GM18873 (cell line): ENCODE data around the gene HDAC8.
"Not testable (repeated sequence)": the region's sequence is repeated elsewhere in the genome, so short reads cannot be mapped to it uniquely, and the experiment has no call there.

Source experiments
- ATAC-seq: cut with Tn5 transposase; IDR thresholded peaks from one replicate; pipeline ENCODE4 v1.9.1; 2021; ENCODE audit warnings: mild to moderate bottlenecking, moderate library complexity, moderate number of reproducible peaks; ENCODE audit not compliant: unreplicated experiment, low FRiP score

The HDAC8 gene

DNA sequence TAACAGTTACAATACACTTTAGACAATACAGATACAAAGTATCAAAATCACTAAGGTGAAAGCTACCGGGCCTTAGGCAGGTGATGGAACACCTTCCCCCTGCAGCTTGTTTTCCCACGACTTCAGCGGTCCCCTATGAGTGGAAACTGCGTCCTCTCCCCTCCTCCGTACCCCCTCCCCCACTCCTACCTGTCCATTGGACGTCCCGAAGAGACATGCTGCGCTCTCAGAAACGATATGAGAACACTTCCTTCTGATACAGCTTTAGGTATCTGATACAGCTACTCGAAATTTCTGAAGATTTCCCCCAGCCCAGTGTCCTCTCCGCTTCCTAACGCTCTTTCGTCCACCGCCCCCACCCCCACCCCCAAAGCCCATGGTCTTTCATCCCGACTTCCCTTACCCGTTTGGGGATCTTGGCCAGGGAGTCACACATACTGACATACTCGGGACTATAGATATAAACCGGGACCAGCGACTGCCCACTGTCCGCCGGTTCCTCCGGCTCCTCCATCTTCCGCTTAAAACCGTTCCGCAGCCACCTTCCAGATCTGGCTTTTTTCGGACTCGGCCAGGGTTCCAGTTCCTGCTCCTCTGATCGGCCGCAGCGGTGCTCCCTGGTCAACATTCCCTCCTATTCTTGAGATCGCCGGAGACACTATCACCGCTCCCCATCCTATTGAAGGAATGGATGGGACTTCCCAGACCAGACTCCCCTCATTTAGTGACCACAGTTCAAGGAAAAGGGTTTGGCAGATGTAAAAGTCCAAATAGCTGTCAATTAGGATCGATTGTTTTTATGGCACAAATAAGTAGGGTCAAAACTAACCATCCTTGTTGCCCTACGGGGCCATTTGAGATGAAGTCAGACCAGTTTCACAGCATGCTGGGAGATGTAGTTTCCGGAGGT is at the start of gene HDAC8:
Gene HDAC8, minus strand, starts transcription at position 596 of the 910 bp plus-strand sequence. Its CDS starts 82 bp downstream, at position 514.
- ATAC-seq, result peak; percentile 91

DNA sequence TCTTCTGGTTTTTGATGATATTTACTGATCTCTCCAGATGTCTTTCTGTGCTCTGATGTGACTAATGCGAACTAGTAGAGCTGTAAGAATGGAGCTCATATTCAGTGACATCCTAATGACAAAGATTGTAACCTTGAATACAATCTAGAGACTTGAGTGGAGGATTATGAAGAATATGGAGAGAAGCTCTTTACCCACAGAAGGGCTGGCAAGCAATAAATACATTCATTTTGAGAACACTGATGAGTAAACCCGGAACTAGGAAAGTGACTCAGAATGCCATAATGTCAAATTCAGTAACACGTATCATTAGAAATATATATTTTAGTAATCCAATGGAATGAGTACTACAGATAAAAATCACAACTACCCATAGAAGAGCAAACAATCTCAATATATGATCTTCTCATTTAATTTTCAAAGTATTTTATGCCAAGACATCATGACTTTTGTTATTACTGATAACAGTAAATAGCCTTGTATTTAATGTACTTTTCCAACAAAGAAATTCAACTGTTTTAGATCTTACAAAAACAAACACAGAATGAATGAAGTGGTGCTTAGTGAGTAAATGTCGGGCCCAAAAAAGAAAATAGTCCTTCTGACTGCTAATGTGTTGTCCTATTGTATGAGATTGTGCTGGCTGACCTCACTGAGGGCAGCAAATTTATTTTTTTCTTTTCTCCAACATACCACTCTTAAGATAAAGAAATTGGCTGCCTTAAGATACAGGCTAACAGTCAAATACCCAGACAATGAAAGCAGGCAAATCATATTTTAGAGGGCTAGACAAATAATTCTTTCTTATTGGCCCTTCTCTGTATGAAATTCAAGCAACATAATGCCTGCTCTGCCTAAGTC is 49.2 kb upstream of the HDAC8 start:
- ATAC-seq, result peak; percentile 83

DNA sequence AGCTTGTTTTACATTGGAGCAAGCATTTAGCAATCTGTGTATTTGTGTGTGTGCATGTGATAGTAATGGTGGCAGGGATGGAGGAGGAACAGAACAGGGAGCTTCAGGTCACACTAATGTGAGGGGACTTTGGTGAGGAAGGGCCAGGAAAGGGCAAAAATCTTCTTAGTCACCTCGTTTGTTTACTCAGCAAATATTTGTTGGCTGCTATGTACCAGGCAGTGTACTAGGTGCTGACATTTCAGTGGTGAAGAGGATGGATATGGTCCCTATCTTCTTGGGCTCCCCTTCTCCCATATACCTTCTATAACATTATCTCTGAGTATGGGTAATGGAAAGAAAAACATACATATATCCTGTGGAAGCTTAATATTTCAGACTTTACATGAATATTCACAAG is 48.5 kb upstream of the HDAC8 start:
- ATAC-seq, result no peak

DNA sequence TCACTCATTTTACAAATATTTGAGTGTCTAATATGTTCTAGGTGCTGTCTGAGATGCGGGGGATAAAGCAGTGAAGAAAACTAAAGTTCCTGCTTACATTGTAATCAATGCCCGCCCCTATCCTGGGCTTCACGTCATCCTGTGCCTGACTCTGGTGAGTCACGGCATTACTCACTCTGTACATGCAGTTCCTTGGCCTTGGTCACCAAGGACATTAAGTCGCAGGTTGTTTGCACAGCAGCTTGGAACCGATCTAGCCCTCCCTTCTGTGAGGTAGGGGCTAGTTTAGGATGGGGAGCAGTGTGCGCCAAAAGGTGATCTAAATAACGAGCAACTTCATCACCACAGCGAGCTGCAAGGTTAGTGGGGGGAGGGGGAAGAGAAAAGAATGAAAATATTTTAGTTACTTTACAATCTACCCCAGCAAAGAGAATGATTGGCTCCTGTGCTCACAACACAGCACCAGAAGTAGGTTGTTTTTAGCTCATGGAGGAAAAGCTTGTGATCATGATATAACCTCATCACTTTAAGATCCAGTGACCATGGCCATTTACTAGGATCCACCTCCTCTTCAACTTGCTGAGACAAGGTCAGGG is 48.0 kb upstream of the HDAC8 start:
- no peak for ATAC-seq

DNA sequence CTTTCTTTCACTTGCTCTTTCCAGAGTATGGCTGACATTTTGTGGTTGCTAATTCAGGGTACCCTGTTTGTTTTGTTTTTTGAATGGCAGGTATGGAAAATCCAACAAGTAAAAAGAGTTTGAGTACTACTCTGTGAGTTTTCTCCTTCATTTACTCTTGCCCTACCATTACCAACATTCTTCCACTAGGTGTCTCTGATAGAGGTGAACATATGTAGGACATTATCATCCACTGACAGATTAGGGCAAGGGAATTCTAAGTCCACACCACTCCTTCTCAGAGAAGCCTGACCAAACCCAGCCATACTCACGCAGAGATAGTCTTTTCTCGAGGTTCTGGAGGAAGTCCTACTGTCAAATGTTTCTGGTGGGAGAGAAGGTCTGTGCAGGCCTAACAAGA is 36.7 kb upstream of the HDAC8 start:
- no peak for ATAC-seq

DNA sequence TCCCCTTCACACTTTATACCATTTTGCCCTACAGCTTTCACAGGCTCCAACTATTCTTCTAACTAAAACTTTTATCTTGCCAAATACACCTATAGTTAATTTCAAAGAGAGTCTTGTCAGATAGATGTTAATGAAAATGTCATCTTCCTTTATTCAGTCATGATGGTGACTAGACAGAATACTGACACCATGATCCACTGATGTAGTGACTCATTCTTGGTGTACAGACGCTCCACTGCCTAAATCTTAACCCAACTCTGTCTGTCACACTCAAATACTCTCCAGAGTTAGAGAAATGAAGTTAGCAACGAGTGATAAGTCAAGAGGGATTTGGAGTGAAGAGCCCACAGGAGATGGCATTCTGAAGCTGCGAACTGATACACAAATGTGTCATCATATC is 32.1 kb upstream of the HDAC8 start:
- no peak for ATAC-seq

DNA sequence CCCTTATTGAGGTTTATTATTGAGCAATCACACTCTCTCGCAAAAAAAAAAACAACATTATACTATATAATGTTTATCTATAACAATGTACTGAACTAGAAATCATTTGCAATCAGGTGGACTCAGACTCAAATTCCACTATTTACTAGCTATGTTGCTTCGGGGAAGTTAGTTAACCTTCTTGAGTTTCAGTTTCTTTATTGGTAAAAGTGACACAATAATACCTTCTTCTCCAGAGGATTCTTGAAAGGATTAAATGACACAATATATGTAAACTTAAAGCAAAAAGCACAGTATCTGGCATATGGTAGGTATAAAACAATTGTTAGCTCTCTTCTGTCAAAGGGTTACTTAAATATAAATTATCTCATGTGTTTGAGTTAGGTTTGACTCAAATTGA is 31.5 kb upstream of the HDAC8 start:
- no peak for ATAC-seq

DNA sequence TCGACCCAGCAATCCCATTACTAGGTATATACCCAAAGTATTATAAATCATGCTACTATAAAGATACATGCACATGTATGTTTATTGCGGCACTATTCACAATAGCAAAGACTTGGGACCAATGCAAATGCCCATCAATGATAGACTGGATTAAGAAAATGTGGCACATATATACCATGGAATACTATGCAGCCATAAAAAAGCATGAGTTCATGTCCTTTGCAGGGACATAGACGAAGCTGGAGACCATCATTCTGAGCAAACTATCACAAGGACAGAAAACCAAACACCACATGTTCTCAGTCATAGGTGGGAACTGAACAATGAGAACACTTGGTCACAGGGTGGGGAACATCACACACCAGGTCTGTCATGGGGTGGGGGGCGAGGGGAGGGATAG is 18.4 kb upstream of the HDAC8 start:
- not testable (repeated sequence) for ATAC-seq

DNA sequence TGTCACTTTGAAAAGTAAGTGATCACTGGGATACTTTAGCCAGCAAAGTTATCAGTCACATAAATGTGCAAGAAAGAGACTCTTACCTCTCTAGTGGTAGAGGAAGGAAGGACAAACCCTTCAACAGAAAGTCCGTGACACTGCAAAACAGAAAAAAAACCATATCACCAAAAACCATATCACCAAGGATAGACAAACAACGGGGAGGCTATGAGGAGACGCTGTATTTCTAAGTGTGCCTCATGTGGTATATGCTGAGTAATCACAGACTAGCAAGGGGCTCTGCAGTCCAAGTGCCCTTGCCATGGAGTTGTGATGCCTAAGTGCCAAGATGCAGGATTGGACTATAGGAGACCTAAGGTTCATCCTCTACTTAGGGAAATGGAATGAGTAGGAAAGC is 11.5 kb upstream of the HDAC8 start:
- no peak for ATAC-seq

DNA sequence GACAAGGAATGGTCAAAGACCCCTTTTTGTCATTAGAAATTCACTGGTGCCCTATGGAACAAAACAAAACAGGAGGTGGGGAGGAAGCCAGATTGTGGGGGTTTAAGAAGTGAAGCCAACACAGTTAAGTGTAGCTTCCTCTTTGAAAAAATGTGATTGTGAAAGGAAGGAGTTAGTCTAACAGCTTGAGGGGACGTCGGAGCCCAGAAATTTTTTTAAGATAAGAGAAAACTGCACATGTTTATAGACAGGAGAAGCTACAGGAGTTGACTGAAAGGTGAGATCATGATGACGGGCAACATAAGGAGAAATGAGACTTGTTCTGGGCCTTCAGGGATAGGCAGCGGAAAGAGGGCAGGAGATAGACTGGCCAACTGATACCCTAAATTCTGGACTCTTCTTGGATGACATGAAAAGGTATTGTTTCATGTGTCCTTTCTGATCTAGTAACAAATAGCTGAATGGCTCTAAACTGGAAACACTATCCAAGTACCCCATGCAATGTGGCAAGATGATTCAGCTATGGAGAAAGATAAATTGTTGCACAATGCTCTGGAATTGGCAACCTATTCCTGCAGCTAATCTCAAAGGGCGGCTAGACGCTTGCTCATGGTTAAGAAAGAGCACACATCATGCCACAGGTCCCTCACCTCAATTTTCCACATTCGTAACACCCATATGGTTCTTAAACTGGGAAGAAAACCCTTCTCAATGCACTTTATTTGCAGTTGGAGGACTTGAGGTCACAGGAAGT is 3.7 kb upstream of the HDAC8 start:
- no peak for ATAC-seq

DNA sequence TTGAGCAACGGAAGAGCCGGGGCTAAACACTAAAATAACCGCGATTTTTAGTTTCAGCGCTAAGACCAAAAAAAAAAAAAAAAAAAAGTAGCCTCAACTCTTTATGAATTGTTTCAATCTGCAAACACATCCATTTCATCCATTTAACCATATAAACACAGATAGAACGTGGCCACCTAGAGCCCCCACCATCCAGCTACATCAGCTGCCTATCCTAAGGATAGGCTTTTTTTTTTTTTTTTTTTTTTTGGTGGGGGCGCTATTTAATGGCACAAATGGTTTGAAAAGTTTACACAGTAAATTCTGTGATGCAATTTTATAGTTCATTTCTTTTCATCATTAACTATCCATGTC is 492 bp upstream of the HDAC8 start:
- peak; percentile 29 for ATAC-seq

DNA sequence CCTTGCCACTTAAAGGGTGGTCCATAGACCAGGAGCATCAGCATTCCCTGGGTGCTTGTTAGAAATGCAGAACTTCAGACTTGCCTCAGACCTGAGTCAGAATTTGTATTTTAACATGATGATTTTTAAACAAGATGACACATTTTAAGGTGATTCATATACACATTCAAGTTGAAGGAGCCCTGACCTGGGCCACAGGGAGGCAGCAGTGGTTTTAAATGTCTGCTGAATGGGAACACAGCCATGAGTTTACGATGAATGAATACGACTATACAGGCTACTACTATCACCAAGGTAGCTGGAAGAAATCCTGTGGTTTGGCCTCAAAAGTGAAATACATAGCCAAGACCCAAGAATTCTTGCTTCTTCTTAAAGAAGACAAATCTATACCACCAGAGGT is 2.9 kb downstream of the HDAC8 start:
- no peak for ATAC-seq

DNA sequence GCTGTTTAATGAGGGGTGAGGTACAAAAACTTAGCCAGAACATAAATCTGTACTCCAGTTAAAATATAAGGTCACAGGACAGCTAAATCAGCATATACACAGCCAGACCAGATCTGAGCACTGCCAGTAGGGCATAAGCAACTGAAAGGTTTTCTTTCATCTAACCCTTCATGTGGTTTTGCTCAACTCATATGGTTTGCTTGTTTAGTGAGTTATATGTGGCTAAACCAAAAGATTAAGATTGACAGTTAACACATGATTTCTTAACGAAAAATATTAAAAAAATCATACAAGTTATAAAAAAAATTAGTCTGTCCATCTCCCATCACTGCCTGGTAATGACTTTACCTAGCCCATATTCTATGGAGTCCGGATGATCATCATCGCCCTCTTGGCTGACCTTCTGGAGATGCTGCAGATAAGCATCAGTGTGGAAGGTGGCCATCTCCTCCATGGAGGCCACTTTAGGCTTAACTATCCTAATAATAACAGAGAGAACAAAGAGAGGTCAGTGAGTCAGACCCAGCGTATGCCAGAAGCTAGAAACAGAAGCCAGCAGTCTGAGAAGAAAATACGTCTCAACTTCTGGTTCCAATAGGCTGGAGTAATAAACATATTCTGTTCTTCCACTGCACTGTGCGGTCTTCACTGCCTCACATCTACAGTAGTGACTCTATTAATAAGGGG is 4.1 kb downstream of the HDAC8 start:
- ATAC-seq, result no peak

DNA sequence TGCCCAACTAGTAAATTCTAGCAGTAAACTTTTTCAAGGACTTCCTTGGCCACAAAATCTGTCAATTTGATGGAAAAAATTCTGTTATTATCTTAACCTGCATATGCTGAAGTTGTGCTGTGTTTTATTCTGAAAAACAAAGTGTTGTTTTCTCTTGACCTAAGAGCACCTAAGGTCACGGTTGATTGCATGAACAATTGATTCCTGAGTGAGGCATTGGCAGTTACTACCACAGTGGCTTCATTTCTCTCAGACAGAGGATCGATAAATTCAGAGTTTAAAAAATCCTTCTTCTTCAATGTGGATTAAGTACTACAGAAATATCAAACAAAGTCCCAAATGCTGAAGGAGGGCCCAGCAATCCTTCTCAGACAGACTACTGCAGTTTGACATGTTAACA is 6.2 kb downstream of the HDAC8 start:
- ATAC-seq, result no peak

DNA sequence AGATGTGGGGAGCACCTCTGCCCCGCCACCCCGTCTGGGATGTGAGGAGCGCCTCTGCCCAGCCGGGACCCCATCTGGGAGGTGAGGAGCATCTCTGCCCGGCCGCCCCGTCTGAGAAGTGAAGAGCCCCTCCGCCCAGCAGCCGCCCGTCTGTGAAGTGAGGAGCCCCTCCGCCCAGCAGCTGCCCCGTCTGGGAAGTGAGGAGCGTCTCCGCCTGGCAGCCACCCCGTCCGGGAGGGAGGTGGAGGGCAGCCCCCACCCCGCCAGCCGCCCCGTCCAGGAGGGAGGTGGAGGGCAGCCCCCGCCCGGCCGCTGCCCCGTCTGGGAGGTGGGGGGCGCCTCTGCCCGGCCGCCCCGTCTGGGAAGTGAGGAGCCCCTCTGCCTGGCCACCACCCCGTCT is 13.0 kb downstream of the HDAC8 start:
- not testable (repeated sequence) for ATAC-seq

DNA sequence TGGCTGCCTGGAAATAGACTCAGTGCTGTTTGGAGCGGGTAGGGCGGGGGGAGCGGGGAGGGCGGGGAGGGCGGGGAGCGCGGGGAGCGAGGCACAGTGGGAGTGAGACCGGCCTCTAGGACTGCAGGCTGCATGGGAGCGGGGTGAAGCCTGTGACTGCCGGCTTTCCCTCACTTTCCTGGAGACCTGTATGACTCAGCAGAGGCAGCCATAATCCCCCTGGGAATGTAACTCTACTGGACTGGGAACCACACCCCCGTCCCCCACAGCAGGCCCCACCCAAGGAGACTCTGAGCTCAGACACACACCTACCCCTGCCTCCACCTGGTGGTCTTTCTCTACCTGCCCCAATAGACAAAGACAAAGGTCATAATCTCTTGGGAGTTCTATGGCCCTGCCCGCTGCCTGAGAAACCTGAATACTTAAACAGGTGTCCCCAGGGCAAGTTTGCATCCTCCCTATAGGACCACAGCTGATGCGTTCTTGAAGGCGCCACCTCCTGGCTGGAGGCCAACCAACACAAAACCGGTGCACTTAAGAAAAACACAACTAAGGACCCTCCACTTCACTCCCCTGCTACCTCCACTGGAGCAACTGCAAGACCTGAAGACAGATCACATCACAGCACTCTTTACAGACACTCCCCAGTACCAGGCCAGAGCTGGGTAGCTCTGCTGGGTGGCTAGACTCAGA is 18.0 kb downstream of the HDAC8 start:
- no peak for ATAC-seq

DNA sequence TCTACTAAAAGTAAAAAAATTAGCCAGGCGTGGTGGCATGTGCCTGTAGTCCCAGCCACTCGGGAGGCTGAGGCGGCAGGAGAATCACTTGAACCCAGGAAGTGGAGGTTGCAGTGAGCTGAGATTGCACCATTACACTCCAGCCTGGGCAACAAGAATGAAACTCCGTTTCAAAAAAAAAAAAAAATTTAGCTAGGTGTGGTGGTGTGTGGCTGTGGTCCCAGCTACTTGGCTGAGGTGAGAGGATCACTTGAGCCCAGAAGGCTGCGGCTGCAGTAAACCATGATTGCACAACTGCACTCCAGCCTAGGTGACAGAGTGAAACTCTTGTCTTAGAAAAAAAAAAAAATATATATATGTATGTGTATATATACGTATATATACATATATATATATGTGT is 20.2 kb downstream of the HDAC8 start:
- not testable (repeated sequence) for ATAC-seq

DNA sequence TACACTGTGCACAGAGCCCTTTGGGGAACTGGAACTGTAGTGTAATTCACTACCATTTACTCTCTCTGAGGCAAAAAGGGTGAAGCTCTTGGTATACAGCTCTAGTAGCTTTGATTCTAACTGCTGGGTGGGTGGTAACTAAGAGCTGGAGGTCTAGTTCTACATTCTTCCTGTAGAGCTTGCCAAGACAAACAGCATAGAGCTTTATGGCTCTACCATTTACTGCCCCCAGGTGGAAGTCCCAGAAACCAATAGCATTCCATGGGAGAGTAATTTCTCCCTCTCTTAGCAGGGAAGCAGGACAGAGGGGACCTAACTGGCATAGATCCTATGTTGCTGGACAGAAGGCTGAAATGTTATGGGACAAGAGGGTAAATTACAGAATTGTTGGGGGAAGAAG is 26.7 kb downstream of the HDAC8 start:
- no peak for ATAC-seq

DNA sequence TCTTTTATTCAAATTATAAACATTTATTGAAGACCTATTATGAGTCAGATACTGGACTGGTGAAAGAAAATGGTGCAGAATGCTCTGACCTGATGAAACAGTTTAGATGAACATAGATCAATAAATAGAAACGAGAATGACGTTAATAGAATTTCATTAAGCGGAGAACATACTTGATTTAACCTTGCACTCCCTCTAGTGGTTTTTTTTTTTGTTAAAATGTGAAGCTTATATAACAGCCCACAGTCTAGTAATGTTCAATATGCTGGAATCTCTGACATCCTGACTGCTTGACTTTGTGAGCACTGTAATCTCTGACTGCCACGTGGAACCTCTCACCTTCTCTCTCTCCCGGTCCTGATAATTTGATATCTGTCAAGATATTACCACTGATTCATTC is 32.3 kb downstream of the HDAC8 start:
- no peak for ATAC-seq
